PC-3 (cell line): Measurements from ENCODE around the gene EWSR1.

Experiments
- CTCF ChIP-seq: fragments of 300-600 bp; sonication (generic); conservative IDR thresholded peaks from 2 replicates; pipeline ENCODE4 v1.5.1; 2017; ENCODE audit warnings: antibody characterized with exemption, low read depth, mild to moderate bottlenecking, low read length
- EZH2 ChIP-seq: fragments of 300-600 bp; sonication (generic); IDR thresholded peaks from one replicate; pipeline ENCODE4 v1.6.1; 2017; ENCODE audit warnings: antibody characterized with exemption, mild to moderate bottlenecking, low read length; ENCODE audit not compliant: unreplicated experiment

- TF ChIP-seq EZH2: no peak
- TF ChIP-seq CTCF: no peak
Measured at GRCh38 chr22:29291215-29291614, 23.1 kb downstream of the EWSR1 start.
